NT2/D1 (cell line): Measurements from ENCODE around the gene SEC14L5.
"Not testable (repeated sequence)": the region's sequence is repeated elsewhere in the genome, so short reads cannot be mapped to it uniquely, and the experiment has no call there.

Experiments
- DNase-seq: peaks from one replicate; pipeline ENCODE4 v3.0.0-alpha.2; 2011; ENCODE audit warnings: low read depth, low spot score
- H3K27me3 ChIP-seq: 2 replicates; pipeline ENCODE4 v1.6.0; 2011; ENCODE audit warnings: mild to moderate bottlenecking; ENCODE audit not compliant: insufficient read length, insufficient read depth
- H3K36me3 ChIP-seq: 2 replicates; pipeline ENCODE4 v1.6.1; 2011; ENCODE audit warnings: mild to moderate bottlenecking, low read length, mixed read lengths; ENCODE audit not compliant: insufficient read depth, insufficient read length
- H3K4me1 ChIP-seq: 2 replicates; pipeline ENCODE4 v1.5.1; 2011; ENCODE audit not compliant: insufficient read depth, insufficient read length
- H3K4me3 ChIP-seq: 2 replicates; pipeline ENCODE4 v1.5.1; 2011; ENCODE audit warnings: low read depth; ENCODE audit not compliant: insufficient read length
- H3K9ac ChIP-seq: 2 replicates; pipeline ENCODE4 v1.6.0; 2011; ENCODE audit warnings: low read depth; ENCODE audit not compliant: insufficient read length
- H3K9me3 ChIP-seq: 2 replicates; pipeline ENCODE4 v1.5.1; 2011; ENCODE audit warnings: mild to moderate bottlenecking, low read length; ENCODE audit not compliant: insufficient read depth
- SUZ12 ChIP-seq: IDR thresholded peaks from 2 replicates; pipeline ENCODE4 v1.6.1; 2011; ENCODE audit not compliant: insufficient read length, insufficient read depth; ENCODE audit errors: extremely low read depth
- YY1 ChIP-seq: IDR thresholded peaks from 2 replicates; pipeline ENCODE4 v1.6.1; 2011; ENCODE audit not compliant: insufficient read length, insufficient read depth
- ZNF274 ChIP-seq: IDR thresholded peaks from 2 replicates; pipeline ENCODE4 v1.6.1; 2011; ENCODE audit warnings: mild to moderate bottlenecking, low read depth, low read length

SEC14L5 gene

GRCh38 chr16:4958510-4959438 is 644 bp downstream of the SEC14L5 start:
- peaks cover 6% of the 10 kb centered on the region for H3K4me1 ChIP-seq
- peak overlapping the region; percentile 42 for H3K4me3 ChIP-seq
- H3K9me3 ChIP-seq: no peaks in the 10 kb centered on the region
- no peak for DNase-seq
- peak overlapping the region; percentile 72 for H3K9ac ChIP-seq
- no peaks in the 10 kb centered on the region for H3K36me3 ChIP-seq
- TF ChIP-seq YY1 (no peak), SUZ12 (no peak), ZNF274 (no peak)
- peaks cover 18% of the 10 kb centered on the region for H3K27me3 ChIP-seq

- peaks cover 18% of the 10 kb centered on the region for H3K27me3 ChIP-seq
- H3K4me1 ChIP-seq: peaks cover 6% of the 10 kb centered on the region
- H3K4me3 ChIP-seq: no peak overlapping the region
- H3K9me3 ChIP-seq: no peaks in the 10 kb centered on the region
- TF ChIP-seq YY1: no peak
- no peak for TF ChIP-seq ZNF274
- no peak for TF ChIP-seq SUZ12
- H3K36me3 ChIP-seq: no peaks in the 10 kb centered on the region
- H3K9ac ChIP-seq: no peak overlapping the region
- no peak for DNase-seq
Measured at GRCh38 chr16:4960579-4960978, 2.4 kb downstream of the SEC14L5 start.

- no peak overlapping the region for H3K9ac ChIP-seq
- H3K9me3 ChIP-seq: no peaks in the 10 kb centered on the region
- peaks cover 4% of the 10 kb centered on the region for H3K27me3 ChIP-seq
- H3K4me1 ChIP-seq: peaks cover 6% of the 10 kb centered on the region
- TF ChIP-seq SUZ12 (no peak), ZNF274 (no peak), YY1 (no peak)
- DNase-seq: no peak
- H3K36me3 ChIP-seq: no peaks in the 10 kb centered on the region
- H3K4me3 ChIP-seq: no peak overlapping the region
Measured at GRCh38 chr16:4962716-4963115, 4.6 kb downstream of the SEC14L5 start.

- H3K27me3 ChIP-seq, H3K4me3 ChIP-seq, H3K9ac ChIP-seq, DNase-seq, H3K36me3 ChIP-seq, H3K4me1 ChIP-seq, H3K9me3 ChIP-seq: not testable (repeated sequence)
Measured at GRCh38 chr16:4963527-4963926, 5.4 kb downstream of the SEC14L5 start.

GRCh38 chr16:4966736-4967453 is 8.8 kb downstream of the SEC14L5 start:
- Histone ChIP-seq H3K9me3 (no peaks in the 10 kb centered on the region), H3K9ac (no peak overlapping the region), H3K27me3 (no peaks in the 10 kb centered on the region), H3K36me3 (no peaks in the 10 kb centered on the region), H3K4me1 (peaks cover 11% of the 10 kb centered on the region), H3K4me3 (no peak overlapping the region)
- no peak for TF ChIP-seq YY1
- TF ChIP-seq SUZ12: no peak
- no peak for TF ChIP-seq ZNF274
- DNase-seq: no peak

GRCh38 chr16:4968278-4968677 is 10.1 kb downstream of the SEC14L5 start:
- DNase-seq, H3K27me3 ChIP-seq, H3K9me3 ChIP-seq, H3K36me3 ChIP-seq, H3K4me3 ChIP-seq, H3K9ac ChIP-seq: not testable (repeated sequence)
- H3K4me1 ChIP-seq: peaks cover 14% of the 10 kb centered on the region

DNA sequence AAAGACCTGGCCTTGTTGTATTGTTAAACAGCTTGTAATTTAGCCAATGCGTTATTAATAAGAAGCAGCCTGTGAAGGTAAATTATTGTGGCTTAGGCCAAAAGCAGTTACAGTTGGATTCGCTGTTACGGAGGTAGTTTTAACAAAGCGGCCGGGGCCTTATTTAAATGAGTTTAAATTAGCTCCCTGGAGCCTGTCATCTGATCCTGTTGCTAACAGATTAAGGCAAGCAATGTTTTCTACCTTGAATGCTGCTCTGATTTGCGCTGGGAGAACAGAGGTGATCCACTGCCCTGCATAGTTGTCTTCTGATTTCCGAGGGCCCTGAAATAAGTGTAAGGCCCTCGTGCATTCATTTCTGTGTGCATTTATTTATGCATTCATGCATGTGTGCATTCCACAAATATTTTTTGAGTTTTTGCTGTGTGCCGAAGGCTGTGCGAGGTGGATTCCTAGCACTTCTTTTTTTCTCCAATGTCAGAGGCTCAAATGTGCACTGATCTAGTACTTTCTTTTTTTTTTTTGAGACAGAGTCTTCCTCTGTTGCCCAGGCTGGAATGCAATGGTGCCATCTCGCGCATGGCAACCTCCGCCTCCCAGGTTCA is 10.9 kb downstream of the SEC14L5 start:
- DNase-seq: no peak
- Histone ChIP-seq H3K36me3 (no peaks in the 10 kb centered on the region), H3K9ac (no peak overlapping the region), H3K4me1 (peaks cover 15% of the 10 kb centered on the region), H3K9me3 (no peaks in the 10 kb centered on the region), H3K4me3 (no peak overlapping the region), H3K27me3 (no peaks in the 10 kb centered on the region)
- TF ChIP-seq YY1 (no peak), SUZ12 (no peak), ZNF274 (no peak)
